ENCODE results near the gene FCHO2. TPM values are rescaled to one million over a fixed set of nuclear protein-coding genes. Genes with fewer than 3 reads are reported as not detected.

Gene FCHO2
- total RNA-seq, 2 donors from 2014 or later = 2.3 to 2.4 TPM

GRCh38 chr5:73111536-73111935, 155.7 kb downstream of the FCHO2 start:
- no peak for ATAC-seq (replicated peaks in 1 of 2)
- H3K27me3 Mint-ChIP-seq (ENCODE audit: low read depth) = peaks cover 72% of the 10 kb centered on the region

DNA sequence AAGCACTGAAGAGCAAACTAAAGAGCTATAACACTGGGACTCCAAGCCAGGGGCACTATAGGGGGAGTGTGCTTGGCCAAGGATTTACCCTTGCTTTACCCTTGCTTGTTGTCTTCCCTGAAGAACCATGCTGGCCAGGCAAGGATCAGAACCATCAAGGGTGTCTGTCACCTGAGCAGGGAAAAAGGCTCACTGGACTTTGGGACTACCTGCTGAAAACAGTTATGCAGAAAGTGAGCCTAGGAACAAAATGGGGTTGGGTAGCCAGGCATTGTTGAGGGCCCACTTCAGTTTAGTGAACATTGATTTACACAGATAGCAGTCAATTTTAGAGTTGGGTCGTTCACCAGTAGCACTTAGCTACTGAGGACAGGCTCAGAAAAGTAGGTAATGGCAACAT, 156.5 kb downstream of the FCHO2 start:
- no peaks in the 10 kb centered on the region for H3K4me1 Mint-ChIP-seq (ENCODE audit: low read depth)
- H3K4me3 Mint-ChIP-seq = no peak overlapping the region
- H3K9me3 Mint-ChIP-seq = peaks cover 0 to 3% of the 10 kb centered on the region in 2 donors
- peaks cover 2% of the 10 kb centered on the region in 2 donors for H3K36me3 Mint-ChIP-seq (ENCODE audit: insufficient read depth in 2 of 2)
- ATAC-seq (replicated peaks in 1 of 2) (no peak), DNase-seq (no peak)
- H3K27ac Mint-ChIP-seq = no peak overlapping the region
- H3K27me3 Mint-ChIP-seq (ENCODE audit: low read depth) = peaks cover 75% of the 10 kb centered on the region

More at GRCh38 chr5:73111536-73111935, 155.7 kb downstream of the FCHO2 start:
- no peak overlapping the region for H3K27ac Mint-ChIP-seq
- H3K4me3 Mint-ChIP-seq = no peak overlapping the region
- H3K9me3 Mint-ChIP-seq = peaks cover 0 to 3% of the 10 kb centered on the region in 2 donors
- H3K4me1 Mint-ChIP-seq (ENCODE audit: low read depth) = no peaks in the 10 kb centered on the region
- DNase-seq = no peak
- H3K36me3 Mint-ChIP-seq (ENCODE audit: insufficient read depth in 2 of 2) = peaks cover 2% of the 10 kb centered on the region in 2 donors

DNA sequence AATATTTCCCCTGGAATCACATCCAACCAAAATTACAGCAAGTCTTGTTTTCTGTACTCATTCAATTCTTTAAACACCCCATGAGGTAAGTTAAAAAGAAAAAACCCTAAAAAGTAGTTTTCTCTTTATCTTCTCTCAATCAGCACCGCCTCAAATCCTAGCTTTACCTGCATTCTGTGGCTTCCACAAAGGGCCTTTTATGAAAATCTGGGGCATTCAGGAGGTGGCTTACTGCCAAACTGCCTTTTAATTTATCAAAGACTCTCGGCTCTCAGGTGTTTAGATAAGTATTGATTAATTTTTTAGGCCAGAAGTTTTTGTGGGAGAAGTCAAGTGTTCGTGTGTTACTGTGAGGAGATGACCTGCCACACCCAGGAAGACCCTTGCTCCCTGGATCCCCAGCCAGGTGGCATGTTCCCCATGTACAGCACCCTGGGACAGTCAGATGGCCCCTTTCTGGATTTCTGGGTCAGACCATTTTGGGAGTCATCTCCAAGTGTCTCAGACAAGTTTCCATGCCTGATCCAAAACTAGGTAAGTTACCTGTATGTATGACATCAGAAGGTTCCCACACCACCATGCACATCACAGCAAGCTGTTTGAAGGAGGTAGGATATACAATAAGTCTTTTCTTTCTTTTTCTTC, 158.3 kb downstream of the FCHO2 start:
- H3K27me3 Mint-ChIP-seq (ENCODE audit: low read depth) = peaks cover 84% of the 10 kb centered on the region
- no peaks in the 10 kb centered on the region for H3K9me3 Mint-ChIP-seq
- H3K4me1 Mint-ChIP-seq (ENCODE audit: low read depth) = no peaks in the 10 kb centered on the region
- DNase-seq = no peak
- no peak overlapping the region for H3K4me3 Mint-ChIP-seq
- H3K36me3 Mint-ChIP-seq (ENCODE audit: insufficient read depth in 2 of 2) = no peaks in the 10 kb centered on the region
- no peak overlapping the region for H3K27ac Mint-ChIP-seq
- no peak for ATAC-seq (replicated peaks in 1 of 2)

DNA sequence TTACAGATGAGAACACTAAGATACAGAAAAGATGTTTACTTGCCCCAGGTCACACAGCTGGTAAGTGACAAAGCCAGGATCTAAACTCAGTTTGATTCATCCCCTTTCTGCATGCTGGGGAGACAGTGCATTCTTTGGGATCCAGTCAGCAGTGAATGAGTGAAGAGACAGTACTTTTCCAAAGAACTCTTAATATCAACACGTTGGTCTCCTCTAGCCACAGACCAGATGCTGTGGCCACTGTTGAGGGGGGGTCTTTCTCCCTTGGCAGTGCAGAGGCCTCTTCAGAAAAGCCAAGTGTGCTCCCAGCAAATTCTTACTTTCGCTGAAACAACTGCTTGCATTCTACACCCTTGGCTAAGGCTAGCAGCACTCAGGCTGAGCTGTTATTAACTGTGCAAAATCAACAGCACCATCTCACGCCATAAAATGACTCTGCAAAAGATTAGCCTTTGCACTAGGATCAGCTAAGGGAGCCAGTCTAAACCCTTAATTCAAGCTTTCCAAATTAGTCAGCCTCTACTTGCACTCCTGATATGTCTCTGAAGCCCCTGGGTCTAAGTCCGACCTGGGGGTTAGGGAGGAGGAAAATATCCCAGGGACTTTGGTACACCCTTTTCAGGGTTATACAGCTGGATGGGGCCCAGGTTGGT, 159.7 kb downstream of the FCHO2 start:
- H3K27me3 Mint-ChIP-seq (ENCODE audit: low read depth) = peaks cover 77% of the 10 kb centered on the region

GRCh38 chr5:73116506-73116905, 160.7 kb downstream of the FCHO2 start:
- Mint-ChIP-seq H3K27me3 (ENCODE audit: low read depth) (peaks cover 81% of the 10 kb centered on the region), H3K9me3 (no peaks in the 10 kb centered on the region), H3K36me3 (ENCODE audit: insufficient read depth in 2 of 2) (no peaks in the 10 kb centered on the region), H3K27ac (no peak overlapping the region), H3K4me1 (ENCODE audit: low read depth) (peaks cover 6% of the 10 kb centered on the region), H3K4me3 (no peak overlapping the region)
- DNase-seq (no peak), ATAC-seq (replicated peaks in 1 of 2) (no peak)

More for the DNA sequence above, 159.7 kb downstream of the FCHO2 start:
- Mint-ChIP-seq H3K27ac (no peak overlapping the region), H3K9me3 (no peaks in the 10 kb centered on the region), H3K36me3 (ENCODE audit: insufficient read depth in 2 of 2) (no peaks in the 10 kb centered on the region), H3K4me1 (ENCODE audit: low read depth) (peaks cover 6% of the 10 kb centered on the region), H3K4me3 (no peak overlapping the region)
- ATAC-seq (replicated peaks in 1 of 2) (no peak), DNase-seq (no peak)

DNA sequence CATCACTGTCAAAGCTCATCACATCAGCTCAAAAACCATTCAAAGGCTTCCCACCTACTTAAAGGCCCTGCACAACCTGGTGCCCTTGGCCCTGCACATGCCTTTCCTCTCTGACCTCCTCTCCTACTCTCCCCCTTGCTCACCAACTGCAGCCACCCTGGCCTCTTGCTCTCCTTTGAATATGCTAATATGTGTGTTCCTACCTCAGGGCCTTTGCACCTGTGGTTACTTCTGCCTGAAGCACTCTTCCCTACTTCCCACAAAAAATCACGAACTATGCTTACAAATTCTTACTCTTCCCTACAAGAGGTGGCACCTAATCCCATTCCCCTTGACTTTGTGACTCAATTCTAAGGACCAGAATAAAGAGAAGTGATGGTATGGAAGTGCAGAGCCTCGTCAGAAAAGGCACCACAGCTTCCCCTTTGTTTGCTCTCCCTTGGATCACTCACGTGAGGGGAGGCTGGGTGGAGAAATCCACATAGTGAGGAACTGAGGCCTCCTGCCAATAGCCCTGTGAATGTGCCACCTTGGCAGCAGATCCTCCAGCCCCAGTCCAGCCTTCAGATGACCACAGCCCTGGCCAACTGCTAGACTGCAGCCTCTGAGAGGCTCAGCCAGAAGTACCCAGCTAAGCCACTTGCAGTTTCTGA, 161.4 kb downstream of the FCHO2 start:
- Mint-ChIP-seq H3K36me3 (ENCODE audit: insufficient read depth in 2 of 2) (no peaks in the 10 kb centered on the region), H3K4me1 (ENCODE audit: low read depth) (peaks cover 13% of the 10 kb centered on the region), H3K4me3 (no peak overlapping the region), H3K27me3 (ENCODE audit: low read depth) (peaks cover 84% of the 10 kb centered on the region), H3K9me3 (no peaks in the 10 kb centered on the region), H3K27ac (no peak overlapping the region)
- ATAC-seq (replicated peaks in 1 of 2) = no peak
- DNase-seq = no peak

- ATAC-seq (replicated peaks in 1 of 2) (no peak), DNase-seq (no peak)
- no peaks in the 10 kb centered on the region for H3K36me3 Mint-ChIP-seq (ENCODE audit: insufficient read depth in 2 of 2)
- peaks cover 73% of the 10 kb centered on the region for H3K27me3 Mint-ChIP-seq (ENCODE audit: low read depth)
- H3K9me3 Mint-ChIP-seq = no peaks in the 10 kb centered on the region
- peaks cover 25% of the 10 kb centered on the region for H3K4me1 Mint-ChIP-seq (ENCODE audit: low read depth)
- H3K4me3 Mint-ChIP-seq = no peak overlapping the region
- no peak overlapping the region for H3K27ac Mint-ChIP-seq
Observed at GRCh38 chr5:73118391-73118973, 162.6 kb downstream of the FCHO2 start.

DNA sequence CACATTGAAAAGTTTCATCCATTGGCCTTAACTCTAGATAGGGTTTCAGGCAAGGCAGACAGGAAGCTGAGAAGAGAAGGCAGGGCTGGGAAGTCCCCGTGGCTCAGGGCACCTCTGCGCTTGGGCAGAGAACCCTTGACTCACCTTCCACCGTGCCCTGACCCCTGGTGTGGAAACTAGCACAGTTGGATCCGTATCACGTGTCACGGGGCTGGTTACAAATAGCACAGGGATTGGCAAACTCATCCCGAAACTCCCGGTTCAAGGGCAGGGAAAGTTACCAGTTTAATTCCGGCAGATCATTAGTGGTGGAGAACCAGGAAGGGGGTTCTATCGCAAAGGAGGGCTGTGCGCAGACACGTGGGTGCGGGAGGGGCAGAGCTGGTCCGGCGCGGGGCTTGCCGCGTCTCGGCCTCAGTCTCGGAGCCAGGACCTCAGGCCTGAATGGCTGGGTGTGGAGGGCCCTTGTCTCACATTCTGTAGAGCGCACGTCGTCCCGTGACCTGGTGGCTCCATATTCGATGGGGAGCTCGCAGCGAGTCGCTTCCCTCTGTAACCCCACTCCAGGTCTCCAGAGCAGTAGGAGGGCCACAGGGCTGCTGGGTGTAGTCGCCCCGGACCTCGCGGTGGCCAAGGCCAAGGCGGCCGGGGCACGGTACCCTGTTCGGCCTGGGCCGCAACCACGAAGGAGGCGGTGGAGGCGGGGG, 163.8 kb downstream of the FCHO2 start:
- peak; percentile 25 to 27 for DNase-seq
- ATAC-seq (replicated peaks in 1 of 2) = peak; percentile 64 to 72
- Mint-ChIP-seq H3K4me3 (peak overlapping the region; percentile 66 to 71), H3K27me3 (ENCODE audit: low read depth) (peaks cover 75% of the 10 kb centered on the region), H3K9me3 (no peaks in the 10 kb centered on the region), H3K27ac (no peak overlapping the region), H3K36me3 (ENCODE audit: insufficient read depth in 2 of 2) (no peaks in the 10 kb centered on the region), H3K4me1 (ENCODE audit: low read depth) (peaks cover 35% of the 10 kb centered on the region)

GRCh38 chr5:73120222-73121118, 164.6 kb downstream of the FCHO2 start, which contains the start of gene TMEM171:
Gene TMEM171 (plus strand): TSS chr5:73120575. CDS start chr5:73123374, 2,799 bp downstream.
- H3K27ac Mint-ChIP-seq = no peak within 1 kb of the TSS
- DNase-seq = no peak
- peak within 1 kb of the TSS; percentile 66 to 71 for H3K4me3 Mint-ChIP-seq
- H3K36me3 Mint-ChIP-seq (ENCODE audit: insufficient read depth in 2 of 2) = no peaks in the 10 kb centered on the region
- peak; percentile 44 to 47 for ATAC-seq (replicated peaks in 1 of 2)
- H3K4me1 Mint-ChIP-seq (ENCODE audit: low read depth) = peaks cover 35% of the 10 kb centered on the region
- H3K9me3 Mint-ChIP-seq = no peaks in the 10 kb centered on the region
- peaks cover 73% of the 10 kb centered on the region for H3K27me3 Mint-ChIP-seq (ENCODE audit: low read depth)

- peak overlapping the region; percentile 26 to 51 for H3K4me3 Mint-ChIP-seq
- DNase-seq = no peak
- no peak for ATAC-seq (replicated peaks in 1 of 2)
- peaks cover 80% of the 10 kb centered on the region for H3K27me3 Mint-ChIP-seq (ENCODE audit: low read depth)
- no peak overlapping the region for H3K27ac Mint-ChIP-seq
- H3K36me3 Mint-ChIP-seq (ENCODE audit: insufficient read depth in 2 of 2) = no peaks in the 10 kb centered on the region
- peaks cover 35% of the 10 kb centered on the region for H3K4me1 Mint-ChIP-seq (ENCODE audit: low read depth)
- H3K9me3 Mint-ChIP-seq = no peaks in the 10 kb centered on the region
Observed at GRCh38 chr5:73121119-73121463, 165.2 kb downstream of the FCHO2 start.

DNA sequence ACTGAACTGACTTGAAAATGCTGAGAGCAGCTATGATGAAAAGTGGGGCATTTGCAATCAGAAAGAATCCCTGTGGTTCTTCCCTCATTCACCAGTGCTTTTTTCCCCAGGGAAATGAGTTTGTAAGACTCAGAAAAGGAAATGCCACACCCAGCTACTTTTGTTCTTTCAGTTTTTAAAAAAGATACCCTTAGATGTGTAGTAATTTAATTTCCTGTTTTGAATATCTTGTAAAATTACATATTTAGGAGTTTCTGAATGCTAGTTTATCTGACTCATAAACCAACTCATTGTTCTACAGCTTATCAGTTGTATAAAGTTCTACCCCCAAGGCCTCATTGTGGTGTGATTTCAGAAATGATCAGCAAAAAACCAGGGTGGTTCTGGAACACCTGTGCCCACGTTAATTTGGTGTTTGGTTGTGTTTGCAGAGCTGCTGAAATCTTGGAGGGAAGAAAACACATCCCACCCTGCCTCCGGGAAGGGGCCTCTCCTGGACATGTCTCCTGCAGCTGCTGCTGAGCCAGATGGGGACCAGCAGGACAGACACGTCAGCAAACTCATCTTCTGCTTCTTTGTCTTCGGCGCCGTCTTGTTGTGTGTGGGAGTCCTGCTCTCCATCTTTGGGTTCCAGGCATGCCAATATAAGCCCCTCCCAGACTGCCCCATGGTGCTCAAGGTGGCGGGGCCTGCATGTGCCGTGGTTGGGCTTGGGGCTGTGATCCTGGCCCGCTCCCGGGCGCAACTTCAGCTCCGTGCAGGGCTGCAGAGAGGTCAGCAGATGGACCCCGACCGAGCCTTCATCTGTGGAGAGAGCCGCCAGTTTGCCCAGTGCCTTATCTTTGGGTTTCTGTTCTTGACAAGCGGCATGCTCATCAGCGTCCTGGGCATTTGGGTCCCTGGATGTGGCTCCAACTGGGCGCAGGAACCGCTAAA, 167.3 kb downstream of the FCHO2 start:
- no peak for DNase-seq
- no peak overlapping the region for H3K27ac Mint-ChIP-seq

More for the DNA sequence above, 167.3 kb downstream of the FCHO2 start:
- no peaks in the 10 kb centered on the region for H3K9me3 Mint-ChIP-seq
- H3K4me3 Mint-ChIP-seq = peak overlapping the region in 1 of 2 donors; percentile 17
- peaks cover 35% of the 10 kb centered on the region for H3K4me1 Mint-ChIP-seq (ENCODE audit: low read depth)
- peaks cover 74% of the 10 kb centered on the region for H3K27me3 Mint-ChIP-seq (ENCODE audit: low read depth)
- H3K36me3 Mint-ChIP-seq (ENCODE audit: insufficient read depth in 2 of 2) = no peaks in the 10 kb centered on the region
- ATAC-seq (replicated peaks in 1 of 2) = peak; percentile 59 to 63

Measured in activated T-cell treated with anti-CD3 and anti-CD28 coated beads, Interleukin-2, amount 50 U/mL, for 72 hours (primary cell).